ENCODE results near the gene UNC45A. TPM values are rescaled to one million over a fixed set of nuclear protein-coding genes. Genes with fewer than 3 reads are reported as not detected.

Gene UNC45A
- total RNA-seq, 1 donor from 2014 or later, result 65.1 TPM

- Mint-ChIP-seq H3K4me3 (ENCODE audit: unreplicated experiment) (peak overlapping the region; percentile 98), H3K36me3 (ENCODE audit: unreplicated experiment) (no peaks in the 10 kb centered on the region), H3K4me1 (ENCODE audit: low read depth, unreplicated experiment) (peaks cover 12% of the 10 kb centered on the region), H3K9me3 (ENCODE audit: unreplicated experiment) (peaks cover 8% of the 10 kb centered on the region), H3K27me3 (ENCODE audit: unreplicated experiment) (peaks cover 9% of the 10 kb centered on the region), H3K27ac (ENCODE audit: unreplicated experiment) (peak overlapping the region; percentile 95)
- peak; percentile 47 for DNase-seq
- no peak for TF ChIP-seq CTCF (IDR thresholded peaks at IDR 0.05; ENCODE audit: partially characterized antibody, unreplicated experiment)
These were observed 59.0 kb downstream of the UNC45A start for GRCh38 chr15:90994059-90994416.

DNA sequence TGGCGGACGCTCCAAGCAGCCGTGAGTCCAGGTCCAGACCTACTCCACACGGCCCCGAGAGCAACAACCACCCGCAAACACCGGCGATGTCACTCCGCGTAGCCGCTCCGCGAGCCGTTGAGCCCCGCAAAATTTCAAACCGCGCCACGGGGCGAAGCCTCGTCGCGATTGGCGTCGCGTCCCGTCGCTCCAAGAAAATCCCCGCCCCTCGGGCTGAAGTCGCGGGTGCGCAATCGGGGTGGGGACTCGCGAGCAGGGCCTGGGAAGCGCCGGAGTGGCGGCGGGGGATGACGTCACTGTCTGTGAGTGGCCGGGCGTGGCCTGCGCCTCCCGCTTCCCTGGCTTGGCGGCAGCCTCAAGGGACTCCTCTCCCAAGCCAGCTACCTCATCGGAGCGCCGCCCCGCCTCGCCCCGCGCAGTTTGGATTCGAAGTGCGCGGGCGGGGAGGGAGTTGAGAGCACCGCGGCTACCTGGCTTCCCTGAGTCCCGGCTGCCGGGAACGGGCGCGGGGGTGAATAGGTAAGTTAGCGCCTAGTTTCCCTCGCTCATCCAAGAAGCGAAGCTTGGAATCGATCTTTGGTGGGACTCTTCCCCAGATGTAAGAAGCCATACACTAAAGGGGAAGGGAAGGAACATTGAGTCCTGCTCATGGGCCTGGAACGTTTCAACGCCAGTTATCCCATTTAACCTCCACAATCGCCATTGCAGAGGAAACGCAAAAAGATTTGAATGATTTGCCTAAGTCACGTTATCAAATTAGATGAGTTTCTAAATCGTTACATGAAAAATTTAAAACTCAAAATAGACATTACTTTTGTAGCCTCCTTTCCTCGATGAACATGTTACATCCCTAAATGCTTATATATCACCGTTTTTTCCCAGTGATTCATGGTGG lies 59.6 kb downstream of the UNC45A start, which contains the start of gene PRC1:
Gene PRC1, minus strand, starts transcription at position 119 of the 895 bp plus-strand sequence. Its CDS starts 118 bp downstream, at position 1.
- H3K27me3 Mint-ChIP-seq (ENCODE audit: unreplicated experiment), result peaks cover 9% of the 10 kb centered on the region

GRCh38 chr15:90998737-90999136 lies 63.7 kb downstream of the UNC45A start:
- TF ChIP-seq CTCF (IDR thresholded peaks at IDR 0.05; ENCODE audit: partially characterized antibody, unreplicated experiment), result no peak
- DNase-seq, result no peak
- H3K9me3 Mint-ChIP-seq (ENCODE audit: unreplicated experiment), result peaks cover 2% of the 10 kb centered on the region
- peaks cover 12% of the 10 kb centered on the region for H3K4me1 Mint-ChIP-seq (ENCODE audit: low read depth, unreplicated experiment)
- no peak overlapping the region for H3K27ac Mint-ChIP-seq (ENCODE audit: unreplicated experiment)
- peaks cover 10% of the 10 kb centered on the region for H3K27me3 Mint-ChIP-seq (ENCODE audit: unreplicated experiment)
- H3K36me3 Mint-ChIP-seq (ENCODE audit: unreplicated experiment), result peaks cover 6% of the 10 kb centered on the region
- H3K4me3 Mint-ChIP-seq (ENCODE audit: unreplicated experiment), result no peak overlapping the region

More for the DNA sequence above, 59.6 kb downstream of the UNC45A start, which contains the start of gene PRC1:
- peaks cover 10% of the 10 kb centered on the region for H3K9me3 Mint-ChIP-seq (ENCODE audit: unreplicated experiment)
- H3K4me1 Mint-ChIP-seq (ENCODE audit: low read depth, unreplicated experiment), result peaks cover 12% of the 10 kb centered on the region
- TF ChIP-seq CTCF (IDR thresholded peaks at IDR 0.05; ENCODE audit: partially characterized antibody, unreplicated experiment), result no peak
- no peaks in the 10 kb centered on the region for H3K36me3 Mint-ChIP-seq (ENCODE audit: unreplicated experiment)
- peak within 1 kb of the TSS; percentile 98 for H3K4me3 Mint-ChIP-seq (ENCODE audit: unreplicated experiment)
- peak; percentile 100 for DNase-seq
- peak within 1 kb of the TSS; percentile 95 for H3K27ac Mint-ChIP-seq (ENCODE audit: unreplicated experiment)

DNA sequence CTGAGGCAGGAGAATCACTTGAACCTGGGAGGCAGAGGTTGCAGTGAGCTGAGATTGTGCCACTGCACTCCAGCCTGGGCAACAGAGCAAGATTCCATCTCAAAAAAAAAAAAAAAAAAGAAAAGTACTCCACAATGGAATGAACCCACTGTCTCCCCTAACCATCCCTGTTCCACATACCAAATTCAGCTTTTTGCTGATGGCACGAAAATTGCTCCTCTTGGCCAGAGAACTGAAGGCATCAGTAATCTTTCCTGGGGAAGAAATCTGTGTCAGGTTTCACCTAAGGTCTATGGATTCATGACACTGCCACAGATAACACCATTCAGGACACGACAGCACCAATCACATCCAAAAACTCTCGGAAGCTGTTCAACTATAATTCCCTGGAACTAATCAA lies 66.1 kb downstream of the UNC45A start:
- no peak for TF ChIP-seq CTCF (IDR thresholded peaks at IDR 0.05; ENCODE audit: partially characterized antibody, unreplicated experiment)
- Mint-ChIP-seq H3K9me3 (ENCODE audit: unreplicated experiment) (peaks cover 2% of the 10 kb centered on the region), H3K4me1 (ENCODE audit: low read depth, unreplicated experiment) (peaks cover 6% of the 10 kb centered on the region), H3K4me3 (ENCODE audit: unreplicated experiment) (no peak overlapping the region), H3K36me3 (ENCODE audit: unreplicated experiment) (peaks cover 6% of the 10 kb centered on the region), H3K27ac (ENCODE audit: unreplicated experiment) (no peak overlapping the region), H3K27me3 (ENCODE audit: unreplicated experiment) (peaks cover 4% of the 10 kb centered on the region)
- DNase-seq, result no peak

Other genes starting within 250 kb of the UNC45A start
- gene BLM, start 217.9 kb upstream of the UNC45A start, total RNA-seq (ENCODE audit: unreplicated experiment), result 5.4 TPM
- gene FURIN, start 66.7 kb upstream of the UNC45A start, total RNA-seq (ENCODE audit: unreplicated experiment), result 26.5 TPM
- gene FES, start 50.8 kb upstream of the UNC45A start, total RNA-seq (ENCODE audit: unreplicated experiment), result 3.3 TPM
- 81.8 TPM for gene MAN2A2, start 32.0 kb upstream of the UNC45A start, total RNA-seq (ENCODE audit: unreplicated experiment)
- 10.7 TPM for gene HDDC3, start 2.7 kb upstream of the UNC45A start, total RNA-seq (ENCODE audit: unreplicated experiment)
- gene RCCD1, start 19.6 kb downstream of the UNC45A start, total RNA-seq (ENCODE audit: unreplicated experiment), result 11.5 TPM
- 42.5 TPM for gene PRC1, start 59.2 kb downstream of the UNC45A start, total RNA-seq (ENCODE audit: unreplicated experiment)
- 31.7 TPM for gene VPS33B, start 87.3 kb downstream of the UNC45A start, total RNA-seq (ENCODE audit: unreplicated experiment)
- 7.1 TPM for gene SV2B, start 165.0 kb downstream of the UNC45A start, total RNA-seq (ENCODE audit: unreplicated experiment)